Erythroblast (primary cell): Measurements from ENCODE around the gene THSD4.
"Not testable (repeated sequence)": the region's sequence is repeated elsewhere in the genome, so short reads cannot be mapped to it uniquely, and the experiment has no call there.

ENCODE experiments used
- GATA1 ChIP-seq: IDR thresholded peaks from 2 replicates; pipeline ENCODE4 v1.6.1; 2011; ENCODE audit warnings: low read depth, mild to moderate bottlenecking, control low read depth, low read length, moderate library complexity
- POLR2A ChIP-seq: IDR thresholded peaks from 2 replicates; pipeline ENCODE4 v1.6.1; 2011; ENCODE audit warnings: mild to moderate bottlenecking, low read length

GRCh38 chr15:71367737-71368136, 252.5 kb downstream of the THSD4 start:
- not testable (repeated sequence) for TF ChIP-seq GATA1, POLR2A
